HG03565 (cell line): ENCODE results near the gene LIN28B.
"Not testable (repeated sequence)": the region's sequence is repeated elsewhere in the genome, so short reads cannot be mapped to it uniquely, and the experiment has no call there.

ENCODE experiments used
- ATAC-seq: cut with Tn5 transposase; IDR thresholded peaks from one replicate; pipeline ENCODE4 v1.9.1; 2021; ENCODE audit warnings: mild to moderate bottlenecking, moderate library complexity; ENCODE audit not compliant: unreplicated experiment

The LIN28B gene

DNA sequence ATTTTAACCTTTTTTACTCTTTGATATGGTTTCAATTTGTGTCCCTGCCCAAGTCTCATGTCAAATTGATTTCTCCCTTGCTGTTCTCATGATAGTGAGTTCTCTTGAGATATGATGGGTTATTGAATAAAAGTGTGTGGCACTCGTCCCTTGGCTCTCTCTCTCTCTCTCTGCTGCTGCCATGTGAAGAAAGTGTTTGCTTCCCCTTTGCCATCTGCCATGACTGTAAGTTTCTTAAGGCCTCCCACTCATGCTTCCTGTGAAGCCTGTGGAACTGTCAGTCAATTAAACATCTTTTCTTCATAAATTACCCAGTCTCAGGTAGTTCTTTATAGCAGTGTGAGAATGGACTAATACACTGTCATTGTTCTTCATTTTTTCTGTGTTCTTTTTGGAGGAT is 48.5 kb downstream of the LIN28B start:
- no peak for ATAC-seq

DNA sequence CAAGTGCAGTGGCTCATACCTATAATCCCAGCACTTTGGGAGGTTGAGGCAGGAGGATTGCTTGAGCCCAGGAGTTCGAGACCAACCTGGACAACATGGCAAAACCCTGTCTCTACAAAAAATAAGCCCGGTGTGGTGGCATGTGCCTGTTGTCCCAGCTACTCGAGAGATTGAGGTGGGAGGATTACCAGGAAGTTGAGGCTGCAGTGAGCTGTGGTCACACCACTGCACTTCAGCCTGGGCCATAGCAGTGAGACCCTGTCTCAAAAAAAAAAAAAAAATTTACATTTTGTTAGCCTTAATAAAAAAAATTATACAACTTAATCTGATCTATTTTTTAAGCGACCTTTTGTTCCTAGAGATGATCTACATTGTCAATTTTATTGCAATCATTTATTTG is 56.6 kb downstream of the LIN28B start:
- ATAC-seq: not testable (repeated sequence)

DNA sequence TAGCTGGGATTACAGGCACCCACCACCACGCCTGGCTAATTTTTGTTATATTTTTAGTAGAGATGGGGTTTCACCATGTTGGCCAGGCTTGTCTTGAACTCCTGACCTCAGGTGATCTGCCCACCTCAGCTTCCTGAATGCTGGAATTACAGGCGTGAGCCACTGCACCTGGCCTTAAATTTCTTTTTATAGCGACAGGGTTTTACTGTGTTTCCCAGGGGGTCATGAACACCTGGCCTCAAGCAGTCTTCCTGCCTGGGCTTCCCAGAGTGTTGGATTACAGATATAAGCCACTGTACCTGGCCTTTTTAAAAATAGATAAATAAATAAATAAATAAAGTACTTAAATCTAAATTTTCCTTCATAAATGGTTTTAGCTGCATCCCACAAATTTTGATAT is 57.5 kb downstream of the LIN28B start:
- ATAC-seq: no peak

DNA sequence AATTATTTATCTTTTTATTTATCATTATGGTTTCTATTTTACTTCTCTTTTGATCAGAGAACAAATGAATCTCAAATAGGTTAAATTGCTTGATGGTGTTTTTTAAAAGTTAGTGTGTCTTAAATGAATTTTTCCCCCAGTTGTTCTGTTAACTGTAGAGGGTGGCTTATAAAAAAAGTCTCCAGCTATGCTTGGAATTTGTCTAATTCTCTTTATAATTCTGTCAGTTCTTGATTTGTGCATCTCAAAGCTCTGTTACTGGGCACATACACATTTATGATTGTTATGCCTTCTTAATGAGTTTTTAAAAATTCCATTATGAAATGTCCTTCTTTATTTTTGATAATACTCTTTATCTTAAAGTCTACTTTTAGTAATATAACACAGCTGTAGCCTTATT is 58.0 kb downstream of the LIN28B start:
- ATAC-seq: no peak

DNA sequence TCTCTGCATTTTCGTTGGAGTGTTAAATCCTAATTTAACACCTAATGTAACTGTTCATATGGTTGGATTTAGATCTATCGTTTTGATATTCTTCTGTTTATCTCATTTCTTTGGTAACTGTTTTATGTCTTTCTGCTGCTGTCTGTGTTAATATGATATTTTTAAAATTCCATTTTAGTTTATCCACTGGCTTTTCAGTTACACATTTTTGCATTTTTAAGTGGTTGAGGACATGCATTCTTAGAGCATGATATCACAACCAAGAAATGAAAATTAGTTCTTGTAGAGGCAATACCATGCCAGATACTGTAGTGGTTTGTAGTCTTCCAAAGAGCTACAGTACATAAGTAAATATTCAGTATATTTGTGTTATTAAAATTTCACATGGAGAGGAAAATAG is 58.6 kb downstream of the LIN28B start:
- ATAC-seq: no peak

DNA sequence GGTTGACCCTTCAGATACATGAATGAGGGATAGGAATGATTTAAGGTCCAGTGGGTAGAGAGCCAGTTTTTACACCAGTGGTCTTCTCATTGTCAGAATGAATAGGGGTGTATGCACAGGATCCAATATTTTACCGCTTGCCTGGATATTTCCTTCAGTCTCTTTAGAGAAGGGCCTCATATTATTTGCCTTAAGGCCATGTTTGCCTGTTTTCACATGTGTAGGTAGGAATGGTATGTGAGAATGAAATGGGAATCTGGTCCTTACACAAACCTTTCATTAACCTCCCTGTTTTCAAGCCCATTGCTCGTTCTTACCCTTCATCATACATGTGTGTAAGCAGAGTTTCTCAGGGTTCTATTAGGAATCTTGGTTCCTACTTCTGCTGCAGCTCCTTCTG is 62.4 kb downstream of the LIN28B start:
- no peak for ATAC-seq

DNA sequence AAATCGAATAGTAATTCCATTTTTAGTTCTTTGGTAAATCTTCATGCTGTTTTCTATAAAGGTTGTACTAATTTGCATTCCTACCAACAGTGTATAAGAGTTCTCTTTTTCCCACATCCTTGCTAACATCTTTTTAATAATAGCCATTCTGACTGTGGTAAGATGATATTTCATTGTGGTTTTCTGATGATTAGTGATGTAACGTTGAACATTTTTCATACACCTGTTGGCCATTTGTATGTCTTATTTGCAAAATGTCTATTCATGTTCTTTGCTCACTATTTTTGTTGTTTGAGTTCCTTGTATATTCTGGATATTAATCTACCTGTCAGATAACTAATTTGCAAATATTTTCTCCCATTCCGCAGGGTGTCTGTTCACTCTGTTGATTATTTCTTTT is 64.5 kb downstream of the LIN28B start:
- no peak for ATAC-seq

DNA sequence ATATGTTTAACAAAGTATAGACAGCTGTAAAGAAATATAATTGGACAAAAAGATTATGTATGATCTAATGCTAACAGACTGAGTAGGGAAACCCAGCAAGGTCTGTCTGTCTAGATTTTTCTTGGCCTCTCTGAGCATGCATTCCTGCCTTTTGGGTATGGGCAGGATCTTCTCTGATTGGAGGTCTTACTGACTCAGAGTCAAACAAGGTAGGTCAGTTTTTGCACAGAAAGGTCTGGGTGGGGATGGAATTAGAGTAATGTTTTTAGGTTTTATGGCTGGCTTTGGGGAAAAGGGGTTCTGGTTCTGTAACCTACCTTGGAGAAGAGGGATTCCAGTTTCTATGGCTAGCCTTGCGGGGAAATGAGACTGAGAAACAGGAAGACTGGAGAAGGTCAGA is 65.5 kb downstream of the LIN28B start:
- no peak for ATAC-seq

DNA sequence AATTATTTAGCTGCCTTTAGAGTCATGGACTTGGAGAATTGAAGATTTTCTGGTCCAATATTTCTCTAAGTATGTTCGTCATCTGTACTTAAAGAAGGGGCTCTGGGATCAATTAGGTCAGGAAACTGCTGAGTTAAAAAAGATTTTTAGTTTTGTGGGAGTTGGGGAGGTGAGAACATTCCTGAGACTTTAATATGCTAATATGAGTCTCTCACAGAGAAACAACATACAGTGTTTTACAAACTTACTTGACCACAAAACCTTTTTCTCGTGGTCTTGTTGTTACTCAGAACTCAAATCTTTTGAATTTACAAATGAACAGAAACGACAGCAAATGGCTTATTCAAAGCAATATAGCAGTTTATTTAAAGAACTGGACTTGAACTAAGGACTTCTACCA is 67.9 kb downstream of the LIN28B start:
- no peak for ATAC-seq

DNA sequence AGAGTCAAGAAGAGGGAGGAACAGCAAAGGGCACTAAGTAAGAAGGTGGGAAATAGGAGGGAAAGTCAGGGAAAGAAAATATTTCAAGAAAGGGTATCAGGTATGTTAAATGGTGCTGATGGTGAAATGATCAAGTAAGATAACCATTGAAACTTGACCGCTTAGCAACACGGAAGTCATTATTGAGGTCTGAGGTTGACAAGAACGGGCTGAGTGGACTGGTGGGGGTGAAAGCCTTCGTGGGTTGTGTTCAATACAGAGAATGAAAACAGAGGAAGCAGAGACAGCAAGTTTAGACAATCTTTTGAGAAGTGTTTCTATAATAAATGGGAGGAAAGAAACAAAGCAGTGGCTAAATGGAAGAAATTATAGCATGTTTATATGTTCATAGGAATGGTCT is 72.0 kb downstream of the LIN28B start:
- ATAC-seq: no peak

DNA sequence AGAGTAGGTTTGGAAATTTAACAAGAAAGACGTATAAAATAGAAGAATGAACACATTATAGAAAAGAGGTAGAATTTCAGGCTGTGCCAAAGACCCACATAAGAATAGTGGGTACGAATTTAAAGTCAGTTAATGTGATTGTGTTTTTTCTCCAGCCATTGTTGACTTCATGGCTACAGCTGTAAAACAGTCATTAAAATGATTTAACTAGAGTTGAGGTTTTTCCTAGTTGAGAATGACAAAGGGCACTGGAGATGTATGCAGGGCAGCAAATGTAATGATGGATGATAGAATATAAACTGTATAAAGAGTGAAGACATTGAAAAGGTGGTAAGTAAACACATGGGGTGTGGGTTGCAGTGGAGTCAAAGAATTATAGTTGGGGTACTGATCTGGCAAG is 72.7 kb downstream of the LIN28B start:
- ATAC-seq: no peak

DNA sequence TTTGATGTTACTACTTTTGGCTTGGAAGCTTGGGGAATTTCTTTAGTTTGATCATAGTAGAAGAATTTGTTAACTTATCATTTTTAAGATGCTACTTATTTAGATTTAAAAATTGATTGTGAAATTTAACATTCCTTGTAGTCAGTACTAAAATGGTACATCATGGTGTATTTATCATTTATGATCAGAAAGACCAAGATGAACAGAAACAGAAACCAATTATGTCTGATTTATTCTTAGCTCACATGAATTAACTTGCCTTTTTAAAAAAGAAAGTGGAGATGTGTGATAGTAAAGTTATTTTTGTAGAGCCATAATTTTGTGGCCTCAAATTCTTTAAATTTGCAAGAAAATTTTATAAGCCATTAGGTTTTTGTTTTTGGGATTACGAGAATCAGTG is 77.6 kb downstream of the LIN28B start:
- ATAC-seq: no peak

DNA sequence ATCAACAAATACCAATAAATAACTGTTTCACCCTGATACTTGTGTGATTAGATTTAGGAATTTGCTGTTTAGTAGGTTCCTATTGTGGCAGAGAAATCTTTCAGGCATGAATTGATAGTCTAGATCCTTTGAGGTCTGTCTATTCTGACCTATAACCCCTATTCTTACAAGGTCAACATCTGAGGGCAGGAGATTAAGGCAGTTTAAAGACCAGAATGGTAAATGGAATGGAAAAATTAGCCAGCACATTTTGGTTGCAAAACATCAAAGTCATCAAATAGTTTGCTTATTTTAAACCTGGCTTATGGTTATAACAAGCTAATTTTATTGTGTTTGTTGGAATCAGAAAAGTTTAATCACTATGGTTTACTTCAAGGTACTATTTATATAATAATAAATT is 78.4 kb downstream of the LIN28B start:
- no peak for ATAC-seq

DNA sequence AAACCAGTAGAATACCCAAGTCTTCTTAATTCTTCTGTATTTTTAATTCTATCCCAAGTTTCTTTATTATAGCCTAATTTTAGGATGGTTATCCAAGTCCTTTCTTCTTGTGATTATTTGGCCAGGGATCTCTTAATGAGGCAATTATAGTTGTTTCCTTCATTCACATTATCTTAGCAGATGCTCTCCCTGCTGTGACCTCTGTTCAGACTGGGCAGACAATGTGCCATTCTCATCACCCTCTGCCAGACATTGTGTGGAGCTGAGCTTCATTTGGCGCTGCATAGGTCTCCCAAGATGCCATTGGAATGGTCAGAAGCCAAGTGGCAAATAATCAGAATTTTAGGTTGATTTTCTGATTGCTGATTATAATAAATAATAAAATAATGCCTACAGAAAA is 79.4 kb downstream of the LIN28B start:
- no peak for ATAC-seq

DNA sequence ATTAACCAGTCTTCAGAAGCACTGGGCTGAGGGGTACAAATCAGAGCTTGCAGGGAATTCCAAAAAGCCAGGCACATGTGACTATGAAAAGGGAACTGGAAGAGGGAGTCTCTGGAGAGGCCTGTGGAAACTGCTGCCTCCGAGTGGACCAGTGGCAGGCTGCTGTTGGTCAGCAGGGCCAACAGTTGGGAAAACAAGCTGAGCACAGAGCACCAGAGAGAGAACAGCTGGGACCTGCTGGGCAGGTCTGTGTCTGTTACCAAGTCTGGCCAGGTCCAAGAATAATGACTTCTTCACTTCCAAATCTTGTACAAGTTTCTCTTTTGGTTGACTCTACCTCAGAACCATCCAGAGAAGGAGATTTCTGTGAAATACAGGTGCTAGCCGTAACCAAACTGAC is 81.4 kb downstream of the LIN28B start:
- ATAC-seq: no peak

DNA sequence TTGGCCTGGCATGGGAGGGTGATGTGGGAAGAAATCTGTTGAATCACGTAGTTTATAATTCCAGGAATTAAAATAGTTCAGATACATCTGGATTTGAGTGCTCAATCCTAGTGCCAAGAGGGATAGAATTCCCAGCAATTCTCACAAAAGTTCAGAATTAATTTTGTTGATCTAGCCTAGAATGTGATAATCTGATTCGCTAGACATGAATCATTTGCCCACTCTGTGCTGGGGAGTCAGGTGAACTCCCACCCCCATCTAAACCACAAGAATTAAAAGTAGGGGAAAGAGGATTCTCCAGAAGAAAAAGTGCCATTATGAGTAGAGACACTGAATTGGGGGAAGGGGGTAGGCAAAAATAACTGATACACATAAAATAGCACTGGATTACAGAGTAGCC is 85.0 kb downstream of the LIN28B start:
- no peak for ATAC-seq

DNA sequence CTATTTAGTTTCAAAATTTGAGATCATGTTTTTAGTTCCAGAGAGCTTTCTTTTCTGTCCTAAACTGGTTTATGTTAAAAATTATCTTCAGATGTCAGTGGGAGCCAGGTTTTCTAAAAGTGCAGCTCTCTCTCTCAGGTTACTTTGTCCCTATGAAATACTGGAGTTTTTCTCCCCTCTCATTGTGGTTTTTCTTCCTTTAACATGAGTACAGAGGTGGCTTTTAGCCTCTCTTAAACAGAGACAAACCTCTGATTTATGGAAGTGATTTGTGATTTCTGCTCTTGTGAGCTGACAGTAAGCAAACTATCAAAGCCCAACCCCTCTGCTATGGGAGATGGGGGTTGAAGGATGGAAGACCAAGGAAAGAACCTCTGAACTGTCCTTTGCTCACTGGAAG is 85.7 kb downstream of the LIN28B start:
- no peak for ATAC-seq

DNA sequence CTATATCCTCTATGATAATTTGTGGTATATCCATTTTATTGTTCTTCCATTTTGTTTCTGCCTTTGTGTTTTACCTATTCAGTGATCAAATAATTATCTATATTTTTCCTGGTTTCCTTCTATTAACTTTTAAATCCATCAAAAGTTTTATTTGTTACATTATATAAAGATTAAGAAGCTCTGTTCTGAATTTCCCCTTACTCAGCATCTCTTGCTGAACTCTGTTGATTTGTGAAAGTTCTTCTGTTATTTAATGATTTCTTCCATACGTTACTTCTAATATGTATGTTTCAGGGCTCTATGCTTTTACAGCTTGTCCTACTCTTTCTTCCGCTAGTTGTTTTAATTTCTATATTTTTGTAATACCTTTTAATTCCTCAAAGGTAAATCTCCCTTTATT is 87.1 kb downstream of the LIN28B start:
- no peak for ATAC-seq

DNA sequence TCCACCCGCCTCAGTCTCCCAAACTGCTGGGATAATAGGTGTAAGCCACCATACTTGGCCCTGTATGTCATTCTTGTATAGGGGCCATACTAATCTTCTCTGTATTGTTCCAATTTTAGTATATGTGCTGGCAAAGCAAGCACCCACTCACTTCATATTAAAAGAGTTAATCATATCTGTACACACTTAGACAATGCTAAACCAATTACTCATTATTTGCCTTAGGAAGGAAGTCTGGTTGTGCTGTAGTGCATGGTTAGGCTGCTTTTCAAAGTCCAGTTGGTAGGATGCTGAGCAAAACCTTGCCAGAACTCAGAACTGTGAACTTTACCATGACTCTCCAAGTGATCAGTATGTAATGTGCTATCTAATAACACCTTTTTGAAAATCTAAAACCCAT is 88.6 kb downstream of the LIN28B start:
- no peak for ATAC-seq

DNA sequence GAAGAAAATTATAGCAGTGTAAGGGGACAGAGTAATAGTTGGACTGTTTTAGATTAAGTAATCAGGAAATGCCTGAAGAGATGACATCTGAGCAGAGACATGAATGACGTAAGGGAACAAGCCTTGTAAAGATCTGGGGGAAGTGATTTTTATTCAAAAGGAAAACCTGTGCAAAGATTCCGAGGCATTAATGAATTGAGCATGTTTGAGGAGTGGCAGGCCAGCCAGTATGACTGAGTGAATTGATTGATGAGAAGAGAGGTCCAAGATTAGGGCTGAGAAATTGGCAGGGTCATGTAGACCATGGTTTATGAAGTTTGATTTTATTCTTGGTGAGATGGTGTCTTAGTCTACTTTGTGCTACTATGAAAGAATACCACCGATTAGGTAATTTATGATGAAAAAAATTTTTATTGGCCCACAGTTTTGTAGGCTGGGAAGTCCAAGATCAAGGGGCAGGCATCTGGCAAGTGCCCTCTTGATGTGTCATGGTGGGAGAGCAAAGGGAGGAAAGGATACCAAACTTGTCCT is 95.1 kb downstream of the LIN28B start:
- no peak for ATAC-seq

DNA sequence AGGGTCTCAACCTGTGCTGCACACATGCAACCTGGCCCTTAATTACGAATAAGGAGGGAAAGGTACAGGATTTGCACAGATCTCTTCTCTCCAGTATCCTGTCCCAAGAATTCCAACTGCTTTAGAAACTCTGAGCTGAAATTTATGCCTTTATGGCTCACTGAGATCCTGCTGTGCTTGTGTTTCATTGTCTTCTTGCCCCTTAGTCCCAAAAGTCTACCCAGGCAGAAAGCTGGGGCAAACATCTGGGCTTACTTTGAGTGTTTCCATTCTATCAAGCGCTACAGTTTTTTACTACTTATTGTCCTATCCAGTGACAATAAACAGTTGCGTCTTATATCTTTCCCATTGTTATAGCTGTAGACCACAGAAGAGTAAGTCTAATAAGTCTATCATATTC is 99.7 kb downstream of the LIN28B start:
- ATAC-seq: no peak

DNA sequence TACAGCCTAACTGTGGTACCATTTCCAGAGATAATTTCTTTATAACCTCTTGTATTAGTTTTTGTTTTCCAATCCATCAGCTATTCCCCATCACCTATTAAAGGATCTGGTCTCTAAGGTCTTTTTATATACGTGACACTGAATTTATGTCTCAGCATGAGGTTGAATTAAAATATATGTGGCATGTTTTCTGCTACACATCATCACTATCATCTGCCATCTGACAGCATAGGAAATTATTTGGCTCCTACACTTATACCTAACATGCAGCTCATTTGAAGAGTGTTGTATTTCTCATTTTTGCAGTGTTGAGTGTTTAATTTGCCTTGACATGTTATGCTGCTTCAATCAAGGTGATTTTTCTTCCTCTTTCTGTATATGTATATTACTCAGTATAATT is 100.3 kb downstream of the LIN28B start:
- no peak for ATAC-seq

DNA sequence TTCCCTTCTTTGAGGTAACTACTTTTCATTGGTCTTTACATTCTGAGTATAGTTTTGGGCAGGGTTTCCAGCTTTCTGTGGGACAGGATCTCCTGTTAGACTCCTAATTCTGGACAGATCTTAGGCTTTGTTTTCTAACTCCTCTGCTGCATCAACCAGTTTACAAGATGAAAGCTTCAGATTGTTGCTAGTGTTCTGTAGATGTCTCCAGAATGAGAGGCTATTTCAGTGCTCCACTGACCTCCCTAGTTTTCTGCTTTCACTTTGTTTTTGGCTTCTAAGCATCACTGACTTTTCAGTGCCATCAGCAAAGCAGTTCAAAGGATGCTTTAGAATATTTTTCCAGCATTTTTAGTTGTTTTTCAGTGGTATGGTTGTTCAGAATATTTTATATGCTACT is 101.4 kb downstream of the LIN28B start:
- no peak for ATAC-seq

DNA sequence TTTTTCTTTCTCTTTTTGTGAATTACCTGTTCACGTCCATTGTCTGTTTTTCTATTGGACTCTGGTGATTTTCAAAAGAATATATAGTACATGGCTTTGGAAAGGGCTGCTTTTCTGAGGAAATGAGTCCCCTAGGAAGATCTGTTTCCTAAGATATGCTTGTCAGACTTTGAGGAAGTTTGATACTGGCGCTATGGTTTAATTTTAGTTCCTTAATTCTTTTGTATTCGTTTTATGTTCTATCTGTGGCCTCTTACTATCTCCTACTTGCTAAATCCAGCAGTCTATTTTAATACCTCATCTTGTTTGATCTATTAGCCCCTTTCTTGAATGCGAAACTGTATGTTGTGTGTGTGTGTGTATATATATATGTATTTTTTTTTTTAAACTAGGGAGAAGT is 101.9 kb downstream of the LIN28B start:
- ATAC-seq: no peak
